Heart left ventricle (tissue), 16 donors: ENCODE measurements around the gene AJUBA. TPM values are rescaled to one million over a fixed set of nuclear protein-coding genes. Genes with fewer than 3 reads are reported as not detected.

Experiments
- ATAC-seq, 4 donors: fragments of 200-7000 bp; cut with Tn5 transposase; one replicate each; pipeline ENCODE4 v1.9.1; 2020 to 2022; ENCODE audit warnings: moderate library complexity in 4 of 4, mild to moderate bottlenecking in 3 of 4, moderate number of reproducible peaks in 1 of 4
- DNase-seq, 5 donors: peaks; one replicate each; pipeline ENCODE4 v3.0.0-alpha.2; 2020
- H3K27ac ChIP-seq, 12 donors: fragments of 200-600 bp; sonication (generic) in 4 of 12; one replicate each; pipeline versions ENCODE4 v1.5.0 to v1.8.0; 2016 to 2022; ENCODE audit warnings: mild to moderate bottlenecking in 2 of 12
- H3K27me3 ChIP-seq, 9 donors: fragments of 200-600 bp; sonication (generic) in 2 of 9; one replicate each; pipeline versions ENCODE4 v1.5.1 to v1.8.0; 2016 to 2022; ENCODE audit warnings: mild to moderate bottlenecking in 3 of 9
- H3K36me3 ChIP-seq, 9 donors: fragments of 200-600 bp; sonication (generic) in 2 of 9; one replicate each; pipeline versions ENCODE4 v1.5.0 to v1.8.0; 2018 to 2022; ENCODE audit warnings: mild to moderate bottlenecking in 2 of 9
- H3K4me1 ChIP-seq, 12 donors: fragments of 200-600 bp; sonication (generic) in 4 of 12; one replicate each; pipeline versions ENCODE4 v1.5.0 to v1.8.0; 2016 to 2022; ENCODE audit warnings: mild to moderate bottlenecking in 3 of 12
- H3K4me3 ChIP-seq, 12 donors: fragments of 200-600 bp; sonication (generic) in 4 of 12; one replicate each; pipeline versions ENCODE4 v1.5.0 to v1.8.0; 2017 to 2022; ENCODE audit warnings: mild to moderate bottlenecking in 9 of 12, moderate library complexity in 4 of 12
- H3K9me3 ChIP-seq, 12 donors: fragments of 200-600 bp; sonication (generic) in 4 of 12; one replicate each; pipeline versions ENCODE4 v1.5.0 to v1.8.0; 2016 to 2022; ENCODE audit warnings: mild to moderate bottlenecking in 1 of 12
- CTCF ChIP-seq, 12 donors: fragments of 200-600 bp; sonication (generic) in 4 of 12; IDR thresholded peaks; one replicate each; pipeline versions ENCODE4 v1.5.0 to v1.8.0; 2018 to 2022; ENCODE audit warnings: antibody characterized with exemption in 12 of 12, mild to moderate bottlenecking in 5 of 12
- POLR2A ChIP-seq, 2 donors: fragments of 450-650 bp; IDR thresholded peaks; one replicate each; pipeline ENCODE4 v1.6.1; 2017; ENCODE audit warnings: antibody characterized with exemption in 2 of 2, mild to moderate bottlenecking in 2 of 2, moderate library complexity in 2 of 2
- WGBS, 4 donors: extraction: QIAGEN DNeasy Blood & Tissue Kit in 2 of 4; methylation state at CpG; one replicate each; pipeline versions ENCODE4 v1.1.5 to v1.1.7; 2013 to 2018; 5-methylcytosine and 5-hydroxymethylcytosine counted together
- intact Hi-C, 10 donors: fragments of 100-400 bp; cut with DNase I; formaldehyde crosslinking; loops; one replicate each; pipeline versions ENCODE4 v1.11.1 to v1.14.2; 2022
- polyA plus RNA-seq, 2 donors: library from polyadenylated mRNA; stranded (reverse); fragments of 200-250 nt; gene quantifications; one replicate each; pipeline ENCODE4 v1.2.3, GENCODE V29; 2013
- total RNA-seq, 9 donors: library from RNA; depleted of rRNA in 2 of 9; stranded (reverse); fragments of >200 nt in 2 of 9; fragmentation: NEBNext Ultra II Directional in 3 of 9; extraction: Animal tissue kit (Norgen Biotek cat#: 25700) in 3 of 9; gene quantifications; one replicate each; pipeline versions ENCODE4 v1.1.0 to v1.2.4, GENCODE V29; 2016 to 2023
- donor health status: ischemic (EF 13 %, LVEDD 7.1; RV severe dilation, severe dysfunction).
- donor health status: healthy with polysubstance abuse.
- donor health status: DM: no; HTN: yes; CAD: no.
- donor health status: DM: no; HTN: no; CAD: no.
- donor health status: ischemic (EF 25% LVEDD 6.9; RV normal size, moderate dysfunction).
- donor health status: ischemic (EF 25% LVEDD 5.7; RV mildly dilated, moderate dysfunction).
- donor health status: healthy.
- donor health status: DM: yes; HTN: yes; CAD: no.
- donor health status: ischemic (EF 35%, LVEDD 5.7; RV mildly dilated, moderate dysfunction).
- donor health status: nonischemic (EF 11% LVEDD 7.7; RV severe dilation, severe dysfunction).
- donor health status: DM: yes; HTN: yes; CAD: no.
- donor health status: PGD.
- donor health status: ischemic (EF 29% LVEDD 5.4; RV normal size, mild dysfunction).
- donor health status: nonischemic (EF 23%, LVEDD 6.1; RV moderate dilation, normal function).

AJUBA gene
- total and polyA plus RNA-seq, 11 donors = 5.6 to 18.0 (median 9.9) TPM

DNA sequence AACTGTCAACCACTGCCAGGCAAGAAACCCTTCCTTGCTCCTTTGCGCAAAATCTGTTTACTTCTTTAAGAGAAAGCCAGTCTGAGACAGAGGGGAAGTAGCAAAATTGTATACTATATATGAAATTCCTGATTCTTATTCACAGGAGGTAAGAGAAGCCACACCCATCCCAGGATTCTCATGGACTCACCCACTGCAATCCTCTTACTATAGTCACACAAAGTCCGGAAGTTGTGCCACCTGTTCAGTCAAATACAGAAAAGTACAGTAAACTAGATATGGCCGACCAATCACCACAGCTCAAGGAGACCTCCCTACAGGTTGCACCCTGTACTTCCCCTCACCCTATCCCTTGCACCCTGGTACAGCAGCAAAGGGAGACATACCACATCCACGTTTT lies 56.0 kb downstream of the AJUBA start:
- H3K36me3 ChIP-seq = peaks cover 0 to 60% (median 54%) of the 10 kb centered on the region in 9 donors
- WGBS, 4 donors = 86 to 93% (median 89%) methylated on average over 4 of the region's 4 CpGs
- intact Hi-C loops = loop anchor here in 1 of 10 donors (5.0 kb wide), 1 partner anchor 54 kb away; the partner anchor contains the start of gene LRP10

GRCh38 chr14:22925513-22925912 lies 56.8 kb downstream of the AJUBA start:
- TF ChIP-seq POLR2A (IDR thresholded peaks at IDR 0.05) (no peak), CTCF (IDR thresholded peaks at IDR 0.05) (no peak)
- 95 to 99% (median 96%) methylated on average over 8 of the region's 8 CpGs for WGBS, 4 donors
- Histone ChIP-seq H3K27ac (no peak overlapping the region), H3K36me3 (peaks cover 0 to 68% (median 62%) of the 10 kb centered on the region in 9 donors), H3K27me3 (no peaks in the 10 kb centered on the region), H3K4me3 (no peak overlapping the region), H3K9me3 (no peaks in the 10 kb centered on the region), H3K4me1 (peaks cover 0 to 28% (median 14%) of the 10 kb centered on the region in 12 donors)
- ATAC-seq = no peak
- no peak for DNase-seq
- intact Hi-C loops = loop anchor here in 1 of 10 donors (5.0 kb wide), 1 partner anchor 53 kb away; the partner anchor contains the start of gene LRP10

More for the DNA sequence above, 56.0 kb downstream of the AJUBA start:
- H3K9me3 ChIP-seq = no peaks in the 10 kb centered on the region
- TF ChIP-seq POLR2A (IDR thresholded peaks at IDR 0.05) (no peak), CTCF (IDR thresholded peaks at IDR 0.05) (no peak)
- H3K4me1 ChIP-seq = peaks cover 0 to 28% (median 13%) of the 10 kb centered on the region in 12 donors
- no peaks in the 10 kb centered on the region for H3K27me3 ChIP-seq
- H3K27ac ChIP-seq = no peak overlapping the region
- DNase-seq = no peak
- no peak for ATAC-seq
- H3K4me3 ChIP-seq = no peak overlapping the region

DNA sequence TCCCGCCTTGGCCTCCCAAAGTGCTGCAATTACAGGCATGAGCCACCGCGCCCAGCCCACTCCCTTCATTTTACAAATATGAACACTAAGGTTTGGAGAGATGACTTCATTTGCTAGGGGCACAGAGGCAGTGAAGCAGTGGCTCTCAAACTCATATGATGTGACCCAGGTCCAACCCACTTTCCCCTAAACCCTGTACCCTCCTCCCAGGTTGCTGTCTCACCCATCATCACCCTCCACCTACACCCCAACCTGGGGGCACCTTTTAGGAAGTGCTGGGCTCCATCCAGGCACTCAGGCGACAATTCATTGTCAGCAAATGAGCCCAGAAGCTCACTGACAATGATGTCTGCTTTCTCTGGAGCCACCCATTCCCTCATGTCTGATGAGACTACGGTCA lies 58.6 kb downstream of the AJUBA start:
- no peak for ATAC-seq
- WGBS, 4 donors = 98 to 100% (median 98%) methylated on average over 5 of the region's 5 CpGs
- H3K36me3 ChIP-seq = peaks cover 0 to 73% (median 68%) of the 10 kb centered on the region in 9 donors
- intact Hi-C loops = no loop called here
- TF ChIP-seq POLR2A (IDR thresholded peaks at IDR 0.05) (no peak), CTCF (IDR thresholded peaks at IDR 0.05) (no peak)
- peaks cover 0 to 28% (median 21%) of the 10 kb centered on the region in 12 donors for H3K4me1 ChIP-seq
- H3K4me3 ChIP-seq = no peak overlapping the region
- H3K27me3 ChIP-seq = no peaks in the 10 kb centered on the region
- no peak overlapping the region for H3K27ac ChIP-seq
- H3K9me3 ChIP-seq = no peaks in the 10 kb centered on the region
- no peak for DNase-seq

GRCh38 chr14:22922294-22922693 lies 60.1 kb downstream of the AJUBA start:
- TF ChIP-seq POLR2A (IDR thresholded peaks at IDR 0.05) (no peak), CTCF (IDR thresholded peaks at IDR 0.05) (no peak)
- H3K4me3 ChIP-seq = no peak overlapping the region
- H3K27ac ChIP-seq = no peak overlapping the region
- no peaks in the 10 kb centered on the region for H3K9me3 ChIP-seq
- intact Hi-C loops = no loop called here
- no peak for DNase-seq
- H3K36me3 ChIP-seq = peaks cover 0 to 72% (median 68%) of the 10 kb centered on the region in 9 donors
- ATAC-seq = no peak
- H3K4me1 ChIP-seq = peaks cover 0 to 27% (median 17%) of the 10 kb centered on the region in 12 donors
- 71 to 83% (median 76%) methylated on average over 2 of the region's 2 CpGs for WGBS, 4 donors
- no peaks in the 10 kb centered on the region for H3K27me3 ChIP-seq

Other genes starting within 250 kb of the AJUBA start
- gene OXA1L, start 215.9 kb downstream of the AJUBA start, total RNA-seq = 100 to 1,000 TPM in 7 of 9 donors, 10 to 100 TPM in 2; 91.5 to 205 (median 143) TPM
- gene OXA1L, start 215.9 kb downstream of the AJUBA start, polyA plus RNA-seq = 100 to 1,000 TPM; 139 to 162 TPM
- gene SLC7A7, start 167.1 kb downstream of the AJUBA start, total RNA-seq = 10 to 100 TPM in 2 of 9 donors, 1 to 10 TPM in 7; 1.8 to 28.0 (median 3.8) TPM
- 1 to 10 TPM; 1.3 to 4.0 TPM for gene SLC7A7, start 167.1 kb downstream of the AJUBA start, polyA plus RNA-seq
- gene MRPL52, start 152.7 kb downstream of the AJUBA start, total RNA-seq = 100 to 1,000 TPM in 5 of 9 donors, 10 to 100 TPM in 4; 80.4 to 185 (median 107) TPM
- gene MRPL52, start 152.7 kb downstream of the AJUBA start, polyA plus RNA-seq = 100 to 1,000 TPM in 1 of 2 donors, 10 to 100 TPM in 1; 83.4 to 177 TPM
- 10 to 100 TPM; 14.0 to 90.6 (median 24.8) TPM for gene MMP14, start 146.0 kb downstream of the AJUBA start, total RNA-seq
- gene MMP14, start 146.0 kb downstream of the AJUBA start, polyA plus RNA-seq = 10 to 100 TPM; 18.9 to 25.7 TPM
- 100 to 1,000 TPM in 3 of 9 donors, 10 to 100 TPM in 6; 47.9 to 128 (median 64.5) TPM for gene LRP10, start 110.8 kb downstream of the AJUBA start, total RNA-seq
- 10 to 100 TPM; 11.0 to 99.9 TPM for gene LRP10, start 110.8 kb downstream of the AJUBA start, polyA plus RNA-seq
- gene REM2, start 99.3 kb downstream of the AJUBA start, total RNA-seq = under 1 TPM in 1 of 9 donors, not detected in 8; 0.21 TPM
- gene REM2, start 99.3 kb downstream of the AJUBA start, polyA plus RNA-seq = under 1 TPM in 1 of 2 donors, not detected in 1; 0.06 TPM
- 10 to 100 TPM; 35.4 to 45.0 (median 41.6) TPM for gene RBM23, start 63.4 kb downstream of the AJUBA start, total RNA-seq
- gene RBM23, start 63.4 kb downstream of the AJUBA start, polyA plus RNA-seq = 10 to 100 TPM; 14.8 to 52.7 TPM
- gene PRMT5, start 53.2 kb downstream of the AJUBA start, total RNA-seq = 10 to 100 TPM; 37.2 to 60.2 (median 48.8) TPM
- 100 to 1,000 TPM in 1 of 2 donors, 10 to 100 TPM in 1; 10.4 to 101 TPM for gene PRMT5, start 53.2 kb downstream of the AJUBA start, polyA plus RNA-seq
- 10 to 100 TPM; 14.0 to 42.1 (median 19.6) TPM for gene HAUS4, start 25.5 kb downstream of the AJUBA start, total RNA-seq
- 10 to 100 TPM; 13.0 to 21.7 TPM for gene HAUS4, start 25.5 kb downstream of the AJUBA start, polyA plus RNA-seq
- 1 to 10 TPM; 3.8 to 7.6 (median 5.5) TPM for gene C14orf93, start 27.6 kb upstream of the AJUBA start, total RNA-seq
- gene C14orf93, start 27.6 kb upstream of the AJUBA start, polyA plus RNA-seq = 1 to 10 TPM; 3.4 to 4.0 TPM
- 100 to 1,000 TPM; 113 to 186 (median 122) TPM for gene PSMB5, start 52.3 kb upstream of the AJUBA start, total RNA-seq
- 100 to 1,000 TPM in 1 of 2 donors, 10 to 100 TPM in 1; 75.7 to 233 TPM for gene PSMB5, start 52.3 kb upstream of the AJUBA start, polyA plus RNA-seq
- gene PSMB11, start 59.7 kb upstream of the AJUBA start, total RNA-seq = not detected
- not detected for gene PSMB11, start 59.7 kb upstream of the AJUBA start, polyA plus RNA-seq
- 1 to 10 TPM in 8 of 9 donors, under 1 TPM in 1; 0.72 to 3.3 (median 1.9) TPM for gene CDH24, start 75.0 kb upstream of the AJUBA start, total RNA-seq
- 1 to 10 TPM; 1.6 to 2.8 TPM for gene CDH24, start 75.0 kb upstream of the AJUBA start, polyA plus RNA-seq
- gene ACIN1, start 112.6 kb upstream of the AJUBA start, total RNA-seq = 10 to 100 TPM; 42.0 to 91.2 (median 65.6) TPM
- gene ACIN1, start 112.6 kb upstream of the AJUBA start, polyA plus RNA-seq = 10 to 100 TPM; 46.2 to 71.5 TPM
- gene C14orf119, start 113.0 kb upstream of the AJUBA start, total RNA-seq = 10 to 100 TPM; 15.3 to 35.9 (median 29.6) TPM
- 10 to 100 TPM in 1 of 2 donors, 1 to 10 TPM in 1; 8.1 to 47.7 TPM for gene C14orf119, start 113.0 kb upstream of the AJUBA start, polyA plus RNA-seq
- not detected for gene CIROP, start 122.4 kb upstream of the AJUBA start, total RNA-seq
- not detected for gene CIROP, start 122.4 kb upstream of the AJUBA start, polyA plus RNA-seq
- gene CEBPE, start 136.7 kb upstream of the AJUBA start, total RNA-seq = under 1 TPM in 3 of 9 donors, not detected in 6; 0.18 to 0.32 (median 0.24) TPM
- gene CEBPE, start 136.7 kb upstream of the AJUBA start, polyA plus RNA-seq = not detected
- gene SLC7A8, start 201.1 kb upstream of the AJUBA start, total RNA-seq = 10 to 100 TPM in 6 of 9 donors, 1 to 10 TPM in 3; 8.5 to 34.1 (median 14.2) TPM
- 10 to 100 TPM in 1 of 2 donors, 1 to 10 TPM in 1; 7.3 to 21.6 TPM for gene SLC7A8, start 201.1 kb upstream of the AJUBA start, polyA plus RNA-seq